Left ventricle myocardium superior (tissue), 1 donor: ENCODE measurements around the gene MAMDC2. TPM values are rescaled to one million over a fixed set of nuclear protein-coding genes. Genes with fewer than 3 reads are reported as not detected.

Experiments used
- ATAC-seq: fragments of 200-7000 bp; cut with Tn5 transposase; one replicate; pipeline ENCODE4 v1.9.1; 2020; ENCODE audit warnings: mild to moderate bottlenecking, moderate library complexity
- DNase-seq: peaks from one replicate; pipeline ENCODE4 v3.0.0-alpha.2; 2020
- intact Hi-C: fragments of 100-400 bp; cut with micrococcal nuclease; formaldehyde crosslinking; loops from one replicate; pipeline ENCODE4 v1.11.0; 2022
- total RNA-seq: library from RNA; stranded (reverse); fragmentation: NEBNext Ultra II Directional; extraction: Animal tissue kit (Norgen Biotek cat#: 25700); gene quantifications from one replicate; pipeline ENCODE4 v1.2.1, GENCODE V29; 2021
- donor health status: DM: no; HTN: yes; CAD: no; lungs with severe emphysema.

Gene MAMDC2
- total RNA-seq, 1 donor from 2014 or later = 8.9 TPM

GRCh38 chr9:70121818-70122436 is 78.3 kb downstream of the MAMDC2 start:
- intact Hi-C loops = no loop called here
- no peak for DNase-seq
- peak; percentile 24 for ATAC-seq

GRCh38 chr9:70123695-70124094 is 80.0 kb downstream of the MAMDC2 start:
- no peak for ATAC-seq
- intact Hi-C loops = no loop called here
- DNase-seq = no peak

DNA sequence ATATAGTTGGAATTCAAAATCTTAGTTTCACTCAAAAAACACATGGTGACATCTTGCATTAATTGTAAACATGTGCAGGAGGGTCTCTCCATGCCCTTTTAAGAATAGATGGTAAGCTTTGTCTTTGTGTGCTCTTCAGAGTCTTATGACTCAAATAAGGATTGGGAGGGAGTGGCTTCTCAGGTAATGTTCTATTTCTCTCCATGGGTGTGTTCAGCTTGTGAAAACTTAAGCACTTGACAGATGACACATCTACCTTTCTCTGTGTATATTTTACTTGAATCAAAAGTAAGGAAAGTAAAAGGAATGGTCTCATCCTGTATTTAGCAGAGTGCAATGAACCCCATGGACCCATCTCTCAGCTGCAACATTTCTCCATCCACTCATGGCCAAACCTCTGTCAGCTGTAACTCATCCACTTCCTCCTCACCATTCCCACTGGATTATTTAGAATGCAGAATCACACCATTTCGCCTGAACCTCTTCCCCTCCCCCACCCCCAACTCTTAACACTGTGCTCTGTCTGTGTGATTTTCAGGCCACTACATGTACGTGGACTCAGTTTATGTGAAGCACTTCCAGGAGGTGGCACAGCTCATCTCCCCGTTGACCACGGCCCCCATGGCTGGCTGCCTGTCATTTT is 82.1 kb downstream of the MAMDC2 start:
- intact Hi-C loops = no loop called here
- DNase-seq (no peak), ATAC-seq (no peak)

DNA sequence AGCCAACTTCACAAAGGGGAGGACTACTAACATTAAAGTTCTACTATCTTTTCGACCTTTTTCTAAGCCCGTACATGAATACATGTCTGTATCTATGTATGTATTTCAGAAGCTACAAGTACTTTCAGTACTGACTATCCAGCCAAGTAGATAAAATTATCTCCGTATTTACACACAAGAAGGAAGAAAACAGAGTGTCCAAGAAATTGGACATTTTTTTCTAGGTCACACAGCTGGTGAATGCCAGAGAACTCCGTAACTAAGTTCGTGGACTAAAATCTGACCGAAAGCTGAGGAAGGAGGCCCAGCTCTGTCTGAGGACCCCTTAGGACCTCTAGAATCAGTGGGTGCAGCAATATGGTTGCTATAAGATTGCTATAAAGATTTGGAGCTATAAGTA is 83.4 kb downstream of the MAMDC2 start:
- ATAC-seq (peak; percentile 80), DNase-seq (no peak)
- intact Hi-C loops = no loop called here

DNA sequence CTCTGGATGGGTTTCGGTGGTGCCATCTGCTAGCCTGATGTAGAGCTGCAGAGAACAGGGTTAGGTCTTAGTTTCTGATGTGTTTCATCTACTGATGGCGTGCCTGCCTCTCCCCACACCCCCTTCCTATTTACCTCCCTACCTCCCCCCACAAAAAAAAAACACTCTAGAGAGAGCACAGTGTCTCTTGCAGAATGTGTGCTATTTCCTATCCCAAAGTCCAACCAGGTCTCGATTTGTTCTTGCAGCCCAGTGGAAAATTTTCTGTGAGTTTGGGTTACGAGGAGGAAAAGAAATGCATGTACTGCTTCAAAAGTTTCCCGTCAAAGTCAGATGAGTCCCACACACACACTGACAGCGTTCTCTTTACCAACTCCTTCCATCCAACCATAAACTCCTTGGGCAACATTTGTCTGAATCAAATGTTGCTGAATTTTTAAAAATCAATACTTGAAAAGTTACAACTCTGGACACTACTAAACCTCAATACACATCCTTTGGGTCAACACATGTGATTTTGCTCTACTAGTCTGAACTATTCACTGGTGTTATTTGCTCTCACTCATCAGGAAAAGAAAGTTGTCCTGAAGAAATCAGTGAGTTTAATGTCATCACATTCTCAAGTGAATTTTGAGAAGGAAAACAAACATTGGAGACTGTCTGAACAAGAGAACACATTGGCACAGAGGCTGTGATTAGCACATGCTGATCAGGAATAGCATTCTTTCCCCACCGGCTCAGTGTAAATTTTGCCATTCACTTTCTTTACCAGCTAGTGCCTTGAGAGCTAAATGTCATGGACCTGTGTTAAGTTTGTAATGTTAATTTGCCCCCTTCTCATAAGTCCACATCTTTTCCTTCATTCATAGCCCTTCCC is 84.1 kb downstream of the MAMDC2 start:
- ATAC-seq (peak; percentile 43), DNase-seq (no peak)
- intact Hi-C loops = no loop called here

- no peak for DNase-seq
- ATAC-seq = no peak
- intact Hi-C loops = no loop called here
Measured at GRCh38 chr9:70130266-70130665, 86.6 kb downstream of the MAMDC2 start.

GRCh38 chr9:70131296-70131695 is 87.6 kb downstream of the MAMDC2 start:
- intact Hi-C loops = no loop called here
- no peak for DNase-seq
- no peak for ATAC-seq

DNA sequence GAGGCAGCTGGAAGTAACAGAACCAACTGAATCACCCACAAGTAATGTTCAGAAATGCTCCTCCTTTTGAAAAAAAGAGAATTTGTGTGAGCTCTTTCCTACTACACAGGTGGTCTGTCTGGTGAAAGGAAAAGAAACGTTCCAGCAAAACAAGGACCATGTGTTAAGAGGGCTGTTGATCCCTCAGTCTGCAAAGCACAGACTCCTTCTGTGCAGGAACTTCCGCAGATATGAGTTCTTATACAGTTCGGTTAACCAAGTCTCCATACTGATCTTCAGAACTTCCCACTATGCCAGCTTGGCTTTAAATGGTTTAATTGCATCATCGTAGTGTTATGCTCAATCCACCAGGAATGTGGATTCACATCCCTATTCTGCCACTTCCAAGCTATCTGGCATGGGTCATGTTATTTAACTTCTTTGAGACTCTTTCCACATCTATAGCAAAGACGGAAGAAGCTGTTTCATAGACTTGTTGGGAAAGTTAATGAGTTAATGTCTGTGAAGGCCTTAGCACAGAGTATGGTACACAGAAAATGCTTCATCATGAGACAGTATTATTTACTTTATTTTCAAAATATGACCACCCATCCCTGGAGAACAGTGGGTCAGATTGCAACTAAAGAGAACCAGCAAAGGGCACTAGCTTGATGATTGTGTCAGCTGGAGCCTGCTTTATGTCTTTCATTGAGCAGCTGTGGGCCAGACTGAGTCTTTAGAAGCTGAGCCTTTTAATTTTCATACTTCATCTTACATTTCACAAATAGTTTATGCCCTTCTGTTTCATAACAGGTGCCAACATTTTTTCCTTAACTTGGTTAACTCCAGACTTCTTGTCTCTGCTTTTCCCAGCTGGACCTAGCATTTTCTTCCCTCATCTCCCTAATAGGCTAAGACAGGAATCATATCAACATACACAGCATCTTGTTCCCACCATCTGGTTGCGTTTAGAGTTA is 89.9 kb downstream of the MAMDC2 start:
- intact Hi-C loops = no loop called here
- DNase-seq = no peak

DNA sequence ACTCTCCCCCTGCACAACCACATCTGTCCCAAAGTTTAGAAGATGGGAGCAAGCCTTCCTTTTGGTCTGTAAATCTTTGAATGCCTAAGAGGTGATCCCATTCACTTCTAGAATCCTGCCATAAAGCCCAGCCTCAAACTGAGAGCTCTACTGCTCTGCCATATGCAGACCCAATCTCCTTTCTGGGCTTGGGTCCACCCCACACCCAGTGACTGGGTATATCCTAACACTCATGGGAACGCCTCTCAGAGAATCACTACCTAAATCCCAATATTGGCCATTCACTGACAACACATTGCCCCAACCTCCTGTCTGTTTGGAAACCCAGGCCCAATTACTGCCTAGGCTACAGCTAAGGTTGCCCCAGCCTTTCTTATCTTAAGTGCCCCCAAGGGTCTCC is 90.7 kb downstream of the MAMDC2 start:
- intact Hi-C loops = no loop called here
- ATAC-seq (no peak), DNase-seq (no peak)

More for the DNA sequence above, 89.9 kb downstream of the MAMDC2 start:
- ATAC-seq = no peak

DNA sequence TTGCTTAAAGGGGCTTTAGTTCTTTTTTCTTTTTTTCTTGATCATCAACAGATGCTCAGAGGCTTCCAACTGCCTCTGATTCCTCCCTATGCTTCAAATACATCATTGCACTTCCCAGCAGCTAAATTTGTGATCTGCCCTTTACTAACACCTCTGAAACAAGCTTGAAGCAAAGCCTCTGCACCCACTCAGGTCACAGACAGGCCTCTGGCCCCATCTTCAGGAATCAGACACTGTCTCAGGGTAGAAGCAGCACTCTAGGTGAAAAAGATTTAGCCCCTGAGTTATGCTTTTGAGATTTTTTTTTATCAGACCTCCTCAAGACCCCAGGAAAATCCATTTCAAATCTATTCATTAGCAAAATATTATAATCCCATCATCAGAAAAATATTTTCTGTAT is 91.5 kb downstream of the MAMDC2 start:
- ATAC-seq (no peak), DNase-seq (no peak)
- intact Hi-C loops = no loop called here

DNA sequence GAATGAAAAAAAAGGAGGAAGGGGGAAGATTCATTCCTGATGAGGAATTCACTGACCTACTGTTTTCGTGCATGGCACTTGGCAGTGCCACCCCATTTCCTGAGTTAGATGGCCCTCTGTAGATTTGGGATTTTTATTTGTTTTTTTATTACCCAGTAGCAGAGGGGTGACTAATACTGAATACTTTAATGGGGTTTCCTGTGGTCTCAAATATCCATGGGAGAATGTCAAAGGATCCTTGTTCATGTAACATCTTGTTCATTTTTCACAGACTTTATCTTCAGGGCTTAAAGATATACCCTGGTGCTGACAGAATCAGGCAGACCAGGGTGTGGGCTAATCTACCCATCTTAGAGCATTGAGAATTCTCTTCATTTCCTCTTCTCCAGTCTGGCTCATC is 93.0 kb downstream of the MAMDC2 start:
- ATAC-seq = no peak
- DNase-seq = no peak
- intact Hi-C loops = no loop called here

DNA sequence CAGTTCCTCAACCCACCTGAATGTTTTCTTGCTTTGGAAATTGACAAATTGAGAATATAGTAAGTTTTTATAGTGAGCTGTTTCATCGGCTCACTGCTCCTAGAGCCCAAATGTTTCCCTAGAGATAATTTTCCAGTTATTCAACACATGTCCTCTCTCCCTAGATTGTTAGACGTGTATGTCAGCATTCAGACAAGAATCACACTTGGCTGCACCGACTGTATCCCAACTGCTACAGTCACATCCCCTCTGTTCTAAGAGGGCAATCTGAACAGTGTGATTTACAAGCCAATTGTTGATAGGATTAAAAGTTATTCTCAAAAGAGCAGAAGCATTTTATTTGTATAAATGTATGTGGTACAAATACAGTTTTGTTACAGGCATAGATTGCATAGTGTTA is 93.9 kb downstream of the MAMDC2 start:
- ATAC-seq = no peak
- intact Hi-C loops = no loop called here

DNA sequence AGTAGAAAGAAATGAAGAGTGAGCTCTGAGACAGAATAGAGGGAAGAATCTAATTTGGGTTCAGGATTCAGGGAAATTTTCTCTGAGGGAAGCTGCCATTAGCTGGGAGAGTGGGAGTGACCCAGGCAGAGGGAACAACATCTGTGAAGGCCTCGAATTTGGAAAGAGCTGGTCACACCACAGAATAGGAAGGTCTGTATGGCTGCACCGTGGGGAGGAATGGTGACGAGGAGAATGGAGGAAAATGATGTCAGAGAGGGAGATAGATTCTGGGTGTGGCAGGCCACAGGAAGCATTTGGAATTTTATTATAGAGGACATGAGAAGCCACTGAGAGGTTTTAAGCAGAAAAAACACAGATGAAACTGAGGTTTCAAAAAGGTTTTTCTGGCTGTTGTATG is 98.5 kb downstream of the MAMDC2 start:
- ATAC-seq (no peak), DNase-seq (no peak)
- intact Hi-C loops = no loop called here

More for the DNA sequence above, 93.9 kb downstream of the MAMDC2 start:
- DNase-seq = no peak

DNA sequence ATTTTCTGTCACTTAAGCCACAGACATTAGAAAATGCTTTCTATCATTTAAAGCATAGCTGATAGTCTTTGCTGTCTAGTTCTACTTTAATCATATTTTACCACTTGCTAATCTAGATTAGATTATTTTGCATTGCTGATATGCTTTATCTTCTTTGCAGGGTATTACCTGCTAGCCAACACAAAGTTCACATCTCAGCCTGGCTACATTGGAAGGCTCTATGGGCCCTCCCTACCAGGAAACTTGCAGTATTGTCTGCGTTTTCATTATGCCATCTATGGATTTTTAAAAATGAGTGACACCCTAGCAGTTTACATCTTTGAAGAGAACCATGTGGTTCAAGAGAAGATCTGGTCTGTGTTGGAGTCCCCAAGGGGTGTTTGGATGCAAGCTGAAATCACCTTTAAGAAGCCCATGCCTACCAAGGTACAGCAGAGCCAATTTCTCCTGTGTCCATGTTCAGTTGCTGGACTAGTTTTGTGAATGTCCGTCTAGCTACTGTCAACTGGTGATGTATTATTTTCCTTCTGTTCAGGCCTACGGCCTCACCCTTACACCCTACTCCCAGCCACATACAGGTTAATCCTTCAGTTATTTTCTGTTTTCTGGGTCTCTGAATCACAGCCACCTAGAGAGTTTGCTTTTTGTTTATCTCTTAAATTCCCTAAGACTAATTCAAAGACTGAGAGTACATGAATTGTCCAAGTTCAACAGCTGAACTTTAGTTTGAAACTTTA is 99.9 kb downstream of the MAMDC2 start:
- intact Hi-C loops = no loop called here
- ATAC-seq (no peak), DNase-seq (no peak)

GRCh38 chr9:70144131-70144503 is 100.5 kb downstream of the MAMDC2 start:
- no peak for DNase-seq
- intact Hi-C loops = no loop called here
- ATAC-seq = no peak

DNA sequence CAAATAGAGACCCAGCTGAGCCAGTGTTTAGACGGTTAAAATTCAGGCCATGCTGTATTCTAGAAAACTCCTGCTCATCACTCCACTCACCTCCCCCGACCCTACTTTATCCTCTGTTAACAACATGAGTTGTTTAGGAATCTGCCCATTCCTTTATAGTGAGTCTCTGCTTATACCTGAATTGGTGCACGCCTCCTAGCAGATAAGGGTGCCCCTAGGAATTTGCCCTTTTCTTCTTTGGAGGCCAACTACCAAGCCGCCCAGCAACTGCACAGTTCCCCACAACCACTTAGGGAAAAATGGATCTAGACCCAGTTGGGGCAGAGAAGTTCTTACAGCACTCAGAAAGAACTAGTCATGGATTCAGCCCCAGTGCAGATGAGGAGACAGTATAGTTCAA is 102.3 kb downstream of the MAMDC2 start:
- intact Hi-C loops = no loop called here
- ATAC-seq (no peak), DNase-seq (no peak)

DNA sequence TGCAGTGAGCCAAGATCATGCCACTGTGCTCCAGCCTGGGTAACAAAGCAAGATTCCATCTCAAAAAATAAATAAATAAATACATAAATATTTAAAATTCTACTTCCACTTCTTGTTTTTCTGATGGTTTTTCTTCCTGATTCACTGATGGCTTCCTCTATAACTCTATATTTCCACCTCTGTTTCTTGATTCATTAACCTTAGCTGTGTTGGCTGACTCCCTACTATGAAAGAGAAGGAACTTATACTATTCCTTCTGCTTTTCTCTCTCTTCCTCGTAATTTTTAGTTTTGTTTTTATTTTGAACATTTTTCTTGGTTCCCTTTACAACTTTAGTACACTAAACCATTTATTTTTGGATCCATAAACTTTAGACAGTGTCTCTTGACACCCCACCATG is 103.5 kb downstream of the MAMDC2 start:
- intact Hi-C loops = no loop called here
- ATAC-seq (no peak), DNase-seq (no peak)

DNA sequence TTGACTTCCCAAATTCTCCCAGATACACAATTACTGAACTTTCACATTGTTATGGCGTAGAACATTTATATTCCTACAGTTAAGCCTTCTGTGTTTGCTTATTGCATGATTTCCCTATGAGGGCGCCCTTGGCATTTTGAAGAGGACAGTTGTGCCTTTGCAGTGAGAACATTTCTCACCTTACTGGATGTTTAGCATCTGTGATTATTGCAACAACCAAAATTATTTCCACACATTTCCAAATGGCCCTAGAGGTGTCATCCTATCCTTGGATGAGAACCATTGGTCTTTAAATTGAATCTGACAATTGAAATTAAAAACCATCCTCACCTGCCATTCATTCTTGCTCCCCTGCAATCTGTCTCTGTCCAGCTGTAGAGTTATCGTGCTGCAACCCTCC is 104.0 kb downstream of the MAMDC2 start:
- intact Hi-C loops = no loop called here
- ATAC-seq = no peak
- no peak for DNase-seq

DNA sequence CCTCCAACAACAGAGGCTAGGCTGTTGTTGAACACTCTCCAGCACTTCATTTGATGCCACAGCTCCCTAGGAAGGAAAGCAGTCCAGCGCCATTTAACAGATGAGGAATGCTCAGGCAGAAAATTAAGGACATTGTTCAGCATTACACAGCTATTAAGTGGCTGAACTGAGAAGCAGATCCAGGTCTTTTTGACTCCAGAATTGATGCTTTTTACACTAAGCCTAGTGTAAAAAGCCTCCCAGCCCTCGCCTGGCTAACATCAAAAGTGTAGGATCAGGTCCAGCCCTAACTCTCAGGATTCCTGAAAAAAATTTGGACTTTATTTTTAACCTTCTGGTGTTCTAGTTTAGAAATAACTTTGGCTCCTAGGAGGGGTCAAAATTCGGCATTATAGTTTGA is 108.7 kb downstream of the MAMDC2 start:
- DNase-seq (no peak), ATAC-seq (no peak)
- intact Hi-C loops = no loop called here
